SW 1271 (cell line): ENCODE data around the gene COMP.
"Not testable (repeated sequence)": the region's sequence is repeated elsewhere in the genome, so short reads cannot be mapped to it uniquely, and the experiment has no call there.

Experiments
- DNase-seq, 2 experiments: peaks; one replicate each; lab custom pipeline; 2025; lab: John Stamatoyannopoulos, UW

COMP gene

GRCh38 chr19:18745931-18746330 is 45.2 kb downstream of the COMP start:
- no peak for DNase-seq

GRCh38 chr19:18745012-18745735 is 45.9 kb downstream of the COMP start:
- DNase-seq, result no peak

DNA sequence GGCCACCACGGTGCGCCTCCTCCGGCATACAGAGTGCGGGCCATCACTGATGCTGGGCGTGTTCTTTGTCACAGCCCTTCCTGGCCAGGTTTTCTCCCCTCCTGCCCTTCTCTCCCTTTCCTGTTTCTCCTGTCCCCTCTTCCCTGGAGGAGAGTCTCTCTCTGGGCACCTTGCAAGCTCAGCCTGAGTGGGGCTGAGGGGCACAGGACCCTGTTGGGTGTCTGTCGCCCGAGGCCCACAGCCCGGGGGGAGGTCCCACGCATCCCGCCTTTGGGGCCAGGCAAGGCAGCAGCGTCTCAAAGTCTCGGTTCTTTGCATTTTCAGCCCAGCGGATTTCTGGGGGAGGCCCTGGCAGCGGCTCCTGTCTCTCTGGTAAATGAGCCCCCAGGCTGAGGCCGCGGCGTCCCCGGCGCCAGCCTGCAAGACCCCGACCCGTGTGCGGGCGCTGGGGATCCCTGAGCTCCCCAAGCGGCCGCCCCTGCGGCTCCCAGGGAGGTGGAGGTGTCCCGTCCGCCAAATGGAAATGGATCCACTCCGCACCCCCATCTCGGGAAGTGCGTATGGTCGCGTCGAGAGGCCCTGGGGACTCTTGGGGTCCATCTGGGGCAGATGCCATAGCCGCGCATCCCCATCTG is 47.2 kb downstream of the COMP start:
- no peak for DNase-seq

DNA sequence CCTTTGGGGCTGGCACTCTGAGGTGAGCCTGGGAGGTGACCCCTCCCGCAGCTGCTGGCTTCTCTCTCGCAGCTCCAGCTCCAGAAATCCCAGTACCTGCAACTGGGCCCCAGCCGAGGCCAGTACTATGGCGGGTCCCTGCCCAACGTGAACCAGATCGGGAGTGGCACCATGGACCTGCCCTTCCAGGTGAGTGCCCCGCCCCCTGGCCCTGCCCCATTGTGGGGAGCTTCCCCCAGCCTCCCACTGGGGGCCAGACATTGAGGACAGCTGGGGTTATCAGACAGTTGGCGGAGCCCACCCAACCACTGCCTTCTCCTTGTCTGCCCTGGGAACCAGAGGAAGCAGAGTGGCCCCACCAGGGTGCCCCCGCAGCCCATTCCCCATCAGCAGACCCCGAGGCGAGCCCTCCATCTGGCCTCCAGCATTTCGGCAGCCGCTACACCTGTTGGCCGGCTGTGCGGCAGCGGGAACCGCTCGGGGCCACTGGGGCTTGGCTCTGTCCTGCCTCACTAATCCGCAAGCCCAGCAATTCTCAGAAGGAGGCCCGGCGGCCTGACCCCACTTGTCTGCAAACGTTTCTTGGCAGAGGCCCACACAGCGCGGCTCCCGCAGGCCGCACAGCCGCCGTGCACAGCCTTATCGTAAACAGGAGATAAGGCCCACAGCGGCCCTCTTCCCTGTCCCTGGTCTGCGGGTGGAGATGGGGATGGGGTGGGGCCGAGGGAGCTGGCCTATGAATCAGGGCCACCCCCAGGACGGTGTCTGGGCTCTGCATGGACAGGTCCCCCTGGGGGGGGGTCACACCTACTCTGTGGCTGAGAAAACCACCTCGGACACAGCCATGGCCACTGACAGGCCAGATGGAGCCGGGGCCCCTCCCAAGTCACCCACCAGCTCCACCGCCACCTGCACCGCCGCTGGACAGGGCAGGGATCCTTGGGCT is 48.0 kb downstream of the COMP start:
- DNase-seq, result no peak

DNA sequence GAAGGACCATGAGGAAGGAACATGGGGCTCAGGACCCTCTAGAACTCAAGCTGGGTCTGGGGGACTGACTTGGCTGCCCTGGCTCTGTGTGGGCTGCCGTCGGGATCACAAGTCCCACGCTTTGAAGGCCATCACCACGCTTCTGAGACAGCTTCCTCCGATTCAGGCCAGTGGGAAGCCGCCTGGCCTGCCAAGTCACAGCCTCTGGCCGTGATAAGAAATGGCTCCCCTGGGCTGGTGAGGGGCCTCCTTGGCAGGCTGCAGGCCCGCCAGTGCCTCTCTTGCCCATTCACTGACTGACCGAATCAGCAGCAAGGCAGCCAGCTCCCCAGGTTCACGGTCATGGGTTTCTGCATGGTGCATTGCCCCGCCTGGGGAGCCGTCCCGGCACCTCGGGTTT is 48.8 kb downstream of the COMP start:
- no peak for DNase-seq

DNA sequence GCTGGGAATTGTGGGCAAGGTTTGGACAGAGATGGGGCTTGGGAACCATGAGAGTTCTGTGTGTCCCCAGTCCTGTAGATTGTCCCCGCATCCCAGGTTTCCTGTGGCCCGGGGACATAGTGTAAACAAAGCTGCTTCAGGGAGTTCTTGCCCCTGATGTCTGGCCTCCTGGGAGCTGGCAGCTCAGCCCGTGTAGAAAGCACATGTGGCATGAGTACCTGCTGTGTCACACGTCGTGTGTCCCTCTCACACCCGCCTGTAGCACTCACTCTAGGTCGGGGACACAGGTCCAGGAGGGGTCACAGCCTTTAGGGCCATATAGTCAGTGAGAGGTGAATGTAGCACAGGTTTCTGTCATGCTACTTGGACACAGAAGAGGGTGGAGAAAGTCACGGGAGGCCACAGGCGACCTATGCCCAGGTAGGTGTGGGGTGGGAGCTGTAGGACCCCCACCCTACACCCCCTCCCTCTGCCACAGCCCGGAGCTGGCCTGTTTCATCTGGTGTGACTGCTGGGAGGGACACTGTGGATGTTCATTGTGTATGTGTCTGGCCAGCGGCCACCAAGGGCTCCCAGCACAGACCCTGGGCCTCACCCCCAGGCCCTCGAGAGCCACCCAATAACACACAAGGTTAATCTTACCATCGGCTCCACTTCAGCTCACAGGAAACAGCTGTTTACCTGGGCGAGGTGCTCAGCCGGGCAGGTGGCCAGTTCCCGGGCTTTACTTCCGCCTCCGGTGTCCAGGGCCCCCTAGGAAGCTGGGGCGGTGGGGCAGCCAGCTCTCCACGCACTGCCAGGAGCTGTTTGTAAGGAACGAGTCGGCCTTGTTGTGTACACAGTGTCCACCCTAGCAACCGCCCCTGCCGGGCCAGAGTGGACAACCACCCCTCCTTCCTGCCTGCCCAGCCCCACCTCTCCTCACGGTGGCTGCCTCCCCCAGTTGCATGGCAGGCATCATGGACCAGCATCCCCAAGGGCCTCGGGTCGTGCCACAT is 49.7 kb downstream of the COMP start:
- no peak for DNase-seq

DNA sequence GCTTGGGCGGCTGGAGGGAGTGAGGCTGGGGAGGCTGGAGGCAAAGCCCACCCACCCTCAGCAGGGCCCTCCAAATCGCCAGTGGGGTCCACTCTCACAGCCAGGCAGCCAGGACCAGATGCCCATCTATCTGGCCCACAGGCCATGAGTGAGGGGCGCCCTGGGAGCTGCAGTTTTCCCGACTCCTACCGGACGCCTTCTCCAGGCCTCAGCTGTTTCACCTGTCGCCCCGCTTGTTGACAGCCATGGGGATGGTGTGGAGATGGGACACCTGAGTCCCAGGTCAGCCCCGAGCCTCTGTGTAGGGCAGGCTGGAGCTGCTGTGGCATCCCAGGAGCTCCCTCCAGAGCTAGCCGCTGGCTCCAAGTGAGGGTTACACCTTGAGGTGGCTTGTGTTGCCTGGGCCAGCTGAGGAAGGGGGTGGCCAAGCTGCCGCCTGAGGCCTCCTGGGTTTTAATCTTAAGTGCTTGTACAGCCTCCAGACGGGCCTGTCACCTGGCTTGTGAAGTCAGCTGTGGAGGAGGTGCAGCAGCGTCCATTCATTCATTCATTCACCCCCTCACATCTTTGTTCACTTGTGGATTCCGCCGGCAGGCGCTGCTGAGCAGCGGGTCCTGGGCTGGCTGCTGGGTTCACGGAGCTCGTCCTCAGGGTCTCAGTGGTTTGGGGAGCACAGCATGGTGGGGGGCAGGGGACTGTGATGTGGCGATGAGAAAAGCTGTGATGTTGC is 52.0 kb downstream of the COMP start:
- DNase-seq, result no peak

GRCh38 chr19:18737954-18738351 is 53.2 kb downstream of the COMP start:
- no peak for DNase-seq

DNA sequence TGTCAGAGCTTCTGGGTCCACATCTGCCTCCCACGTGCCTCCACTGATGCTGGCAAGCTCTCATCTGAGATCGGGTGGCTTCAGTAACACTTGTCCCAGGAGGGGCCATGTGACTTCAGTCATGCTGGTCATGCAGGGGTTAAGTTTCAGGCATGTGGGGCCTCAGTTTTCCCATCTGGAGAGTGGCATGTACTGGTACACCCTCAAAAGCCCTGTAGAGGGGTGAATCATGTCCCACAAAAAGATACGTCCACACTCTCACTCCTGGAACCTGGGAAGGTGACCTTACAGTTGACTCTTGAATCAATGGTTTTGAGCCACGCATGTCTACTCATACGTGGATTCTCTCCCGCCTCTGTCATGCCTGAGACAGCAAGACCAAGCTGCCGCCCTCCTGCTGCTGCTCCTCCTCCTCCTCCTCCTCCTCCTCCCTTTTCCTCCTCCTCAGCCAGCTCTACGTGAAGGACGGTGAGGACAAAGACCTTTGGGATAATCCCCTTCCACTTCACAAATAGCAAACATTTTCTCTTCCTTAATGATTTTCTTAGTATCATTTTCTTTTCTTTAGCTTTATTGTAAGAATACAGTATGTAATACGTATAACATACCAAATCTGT is 53.7 kb downstream of the COMP start:
- DNase-seq, result no peak

GRCh38 chr19:18736415-18737336 is 54.4 kb downstream of the COMP start:
- DNase-seq, result no peak

DNA sequence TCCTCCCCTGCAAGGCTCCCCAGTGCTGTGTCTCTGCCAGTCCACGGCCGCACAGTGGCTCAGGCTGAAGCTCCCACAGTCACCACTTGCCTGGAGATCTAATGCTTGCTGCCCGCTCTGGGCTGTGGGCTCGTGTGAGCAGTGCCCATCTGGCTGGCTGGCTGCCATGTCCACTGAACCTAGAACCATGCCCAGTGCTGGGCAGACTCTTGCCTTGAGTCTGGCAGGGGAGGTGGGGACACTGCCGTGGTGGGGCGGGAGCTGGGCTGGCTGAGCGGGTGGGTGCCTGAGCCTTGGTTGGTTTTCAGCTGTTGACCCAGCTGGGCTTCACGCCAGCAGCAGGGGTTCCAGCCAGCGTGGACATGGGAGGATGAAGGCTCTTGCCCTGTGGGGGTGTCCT is 55.4 kb downstream of the COMP start:
- DNase-seq, result no peak

GRCh38 chr19:18735324-18735723 is 55.8 kb downstream of the COMP start:
- DNase-seq, result no peak

DNA sequence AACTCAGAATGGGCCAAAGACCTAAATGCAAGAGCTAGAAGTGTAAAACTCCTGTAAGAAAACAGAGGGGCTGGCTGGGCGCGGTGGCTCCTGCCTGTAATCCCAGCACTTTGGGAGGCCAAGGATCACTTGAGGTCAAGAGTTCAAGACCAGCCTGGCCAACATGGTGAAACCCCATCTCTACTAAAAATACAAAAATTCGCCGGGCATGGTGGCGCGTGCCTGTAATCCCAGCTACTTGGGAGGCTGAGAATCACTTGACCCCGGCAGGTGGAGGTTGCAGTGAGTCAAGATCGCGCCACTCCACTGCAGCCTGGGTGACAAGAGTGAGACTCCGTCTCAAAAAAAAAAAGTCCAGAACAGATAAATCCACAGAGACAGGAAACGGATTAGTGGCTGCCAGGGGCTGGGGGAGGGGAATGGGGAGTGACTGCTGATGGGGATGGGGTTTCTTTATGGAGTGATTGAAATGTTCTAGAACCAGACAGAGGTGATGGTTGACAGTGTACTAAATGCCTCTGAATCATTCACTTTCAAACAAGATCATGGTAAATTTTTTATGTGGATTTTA is 57.3 kb downstream of the COMP start:
- DNase-seq, result not testable (repeated sequence)

- no peak for DNase-seq
Measured at GRCh38 chr19:18733196-18733647, 57.9 kb downstream of the COMP start.
